GM12872 (cell line): ENCODE results near the gene CCNL2.

Experiments used
- TF ChIP-seq, protein P1 (sequence below): IDR thresholded peaks from 3 replicates; pipeline ENCODE4 v1.5.1; 2011; ENCODE audit warnings: low read depth, mild to moderate bottlenecking, low read length, moderate library complexity; ENCODE audit not compliant: insufficient read depth

CCNL2 gene

GRCh38 chr1:1434131-1434823, 35.1 kb upstream of the CCNL2 start:
- TF ChIP-seq, protein P1, sequence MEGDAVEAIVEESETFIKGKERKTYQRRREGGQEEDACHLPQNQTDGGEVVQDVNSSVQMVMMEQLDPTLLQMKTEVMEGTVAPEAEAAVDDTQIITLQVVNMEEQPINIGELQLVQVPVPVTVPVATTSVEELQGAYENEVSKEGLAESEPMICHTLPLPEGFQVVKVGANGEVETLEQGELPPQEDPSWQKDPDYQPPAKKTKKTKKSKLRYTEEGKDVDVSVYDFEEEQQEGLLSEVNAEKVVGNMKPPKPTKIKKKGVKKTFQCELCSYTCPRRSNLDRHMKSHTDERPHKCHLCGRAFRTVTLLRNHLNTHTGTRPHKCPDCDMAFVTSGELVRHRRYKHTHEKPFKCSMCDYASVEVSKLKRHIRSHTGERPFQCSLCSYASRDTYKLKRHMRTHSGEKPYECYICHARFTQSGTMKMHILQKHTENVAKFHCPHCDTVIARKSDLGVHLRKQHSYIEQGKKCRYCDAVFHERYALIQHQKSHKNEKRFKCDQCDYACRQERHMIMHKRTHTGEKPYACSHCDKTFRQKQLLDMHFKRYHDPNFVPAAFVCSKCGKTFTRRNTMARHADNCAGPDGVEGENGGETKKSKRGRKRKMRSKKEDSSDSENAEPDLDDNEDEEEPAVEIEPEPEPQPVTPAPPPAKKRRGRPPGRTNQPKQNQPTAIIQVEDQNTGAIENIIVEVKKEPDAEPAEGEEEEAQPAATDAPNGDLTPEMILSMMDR: no peak

DNA sequence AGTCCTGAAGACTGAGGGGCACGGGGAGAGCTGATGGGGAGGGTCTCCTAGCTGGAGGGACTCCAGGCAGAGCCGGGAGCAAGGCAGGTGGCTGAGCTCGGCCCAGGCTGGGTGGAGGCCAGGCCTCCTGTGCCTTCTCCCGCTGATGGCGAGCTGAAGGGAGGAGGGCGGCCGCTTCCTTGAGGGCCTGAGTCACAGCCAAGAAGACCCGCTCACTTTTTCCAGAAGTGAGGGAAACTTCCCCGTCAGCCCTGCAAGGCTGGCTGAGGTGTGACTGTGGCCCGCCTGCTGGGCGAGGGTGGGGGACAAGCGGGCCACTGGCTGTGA, 34.6 kb upstream of the CCNL2 start:
- TF ChIP-seq, protein P1: no peak

- TF ChIP-seq, protein P1: no peak
These were observed 34.0 kb upstream of the CCNL2 start for GRCh38 chr1:1432951-1433803.

GRCh38 chr1:1432274-1432950, 33.3 kb upstream of the CCNL2 start:
- TF ChIP-seq, protein P1: no peak

DNA sequence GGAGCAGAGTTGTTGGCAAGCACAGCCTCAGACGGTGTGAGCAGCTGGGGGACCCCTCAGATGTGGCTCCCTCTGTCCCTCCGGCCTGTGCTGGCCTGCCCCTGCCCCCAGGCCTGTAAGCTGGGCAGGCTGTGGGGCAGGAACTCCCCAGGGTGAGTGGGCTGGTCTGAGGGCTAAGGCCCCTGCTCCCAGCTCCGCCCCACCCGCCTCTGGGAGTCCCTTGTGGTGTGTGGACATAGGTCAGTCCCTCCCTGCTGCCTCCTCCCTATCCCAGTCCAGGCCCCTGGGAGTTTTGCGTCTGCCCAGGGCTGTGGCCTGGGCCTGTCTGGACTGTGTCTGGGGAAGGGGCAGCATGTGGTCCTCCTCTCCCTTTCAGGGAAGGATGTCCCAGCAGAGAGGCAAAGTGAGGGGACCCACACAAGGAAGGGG, 32.7 kb upstream of the CCNL2 start:
- TF ChIP-seq, protein P1: no peak

GRCh38 chr1:1430992-1431844, 32.1 kb upstream of the CCNL2 start:
- TF ChIP-seq, protein P1: no peak
